ENCODE results near the gene FAM222A.

- TF ChIP-seq, protein P1, sequence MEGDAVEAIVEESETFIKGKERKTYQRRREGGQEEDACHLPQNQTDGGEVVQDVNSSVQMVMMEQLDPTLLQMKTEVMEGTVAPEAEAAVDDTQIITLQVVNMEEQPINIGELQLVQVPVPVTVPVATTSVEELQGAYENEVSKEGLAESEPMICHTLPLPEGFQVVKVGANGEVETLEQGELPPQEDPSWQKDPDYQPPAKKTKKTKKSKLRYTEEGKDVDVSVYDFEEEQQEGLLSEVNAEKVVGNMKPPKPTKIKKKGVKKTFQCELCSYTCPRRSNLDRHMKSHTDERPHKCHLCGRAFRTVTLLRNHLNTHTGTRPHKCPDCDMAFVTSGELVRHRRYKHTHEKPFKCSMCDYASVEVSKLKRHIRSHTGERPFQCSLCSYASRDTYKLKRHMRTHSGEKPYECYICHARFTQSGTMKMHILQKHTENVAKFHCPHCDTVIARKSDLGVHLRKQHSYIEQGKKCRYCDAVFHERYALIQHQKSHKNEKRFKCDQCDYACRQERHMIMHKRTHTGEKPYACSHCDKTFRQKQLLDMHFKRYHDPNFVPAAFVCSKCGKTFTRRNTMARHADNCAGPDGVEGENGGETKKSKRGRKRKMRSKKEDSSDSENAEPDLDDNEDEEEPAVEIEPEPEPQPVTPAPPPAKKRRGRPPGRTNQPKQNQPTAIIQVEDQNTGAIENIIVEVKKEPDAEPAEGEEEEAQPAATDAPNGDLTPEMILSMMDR (IDR thresholded peaks at IDR 0.05): no peak
- TF ChIP-seq EP300 (IDR thresholded peaks at IDR 0.05) (no peak), POLR2A (IDR thresholded peaks at IDR 0.05) (no peak), POLR2AphosphoS5 (IDR thresholded peaks at IDR 0.05) (no peak)
These were observed 54.6 kb downstream of the FAM222A start for GRCh38 chr12:109767991-109768900.

All from gastroesophageal sphincter (tissue), 3 donors.